GM12892 (cell line): ENCODE data around the gene SOX4.

Experiments
- POLR2A ChIP-seq: IDR thresholded peaks from 2 replicates; pipeline ENCODE4 v1.6.1; 2011; ENCODE audit warnings: low read depth, low read length, control low read depth
- POLR2AphosphoS5 ChIP-seq: IDR thresholded peaks from 2 replicates; pipeline ENCODE4 v1.6.1; 2011; ENCODE audit warnings: low read depth, low read length, control low read depth

GRCh38 chr6:21612067-21612745 lies 18.7 kb downstream of the SOX4 start:
- TF ChIP-seq POLR2AphosphoS5 (no peak), POLR2A (no peak)
